Measurements from ENCODE around the gene ANKRD13B. TPM values are rescaled to one million over a fixed set of nuclear protein-coding genes. Genes with fewer than 3 reads are reported as not detected.
"Not testable (repeated sequence)": the region's sequence is repeated elsewhere in the genome, so short reads cannot be mapped to it uniquely, and the experiment has no call there.

ANKRD13B gene
- 10 to 100 TPM in 1 of 4 donors, 1 to 10 TPM in 3; 7.5 to 13.4 (median 9.3) TPM for polyA plus RNA-seq (ENCODE audit: insufficient read length in 4 of 4)

GRCh38 chr17:29592850-29593551 lies at the start of gene ANKRD13B:
Gene ANKRD13B (plus strand): TSS chr17:29593132. CDS start chr17:29593622, 490 bp downstream.
- no peak for DNase-seq (ENCODE audit: low read depth in 4 of 4, low spot score in 3 of 4)

GRCh38 chr17:29544066-29544465 lies 48.9 kb upstream of the ANKRD13B start:
- DNase-seq (ENCODE audit: low read depth in 4 of 4, low spot score in 3 of 4): no peak

GRCh38 chr17:29546085-29546484 lies 46.8 kb upstream of the ANKRD13B start:
- DNase-seq (ENCODE audit: low read depth in 4 of 4, low spot score in 3 of 4): no peak

GRCh38 chr17:29546830-29547229 lies 46.1 kb upstream of the ANKRD13B start:
- DNase-seq (ENCODE audit: low read depth in 4 of 4, low spot score in 3 of 4): no peak

- DNase-seq (ENCODE audit: low read depth in 4 of 4, low spot score in 3 of 4): no peak
These were observed 43.6 kb upstream of the ANKRD13B start for GRCh38 chr17:29549177-29549923.

GRCh38 chr17:29555840-29556239 lies 37.1 kb upstream of the ANKRD13B start:
- DNase-seq (ENCODE audit: low read depth in 4 of 4, low spot score in 3 of 4): no peak

GRCh38 chr17:29557085-29557738 lies 35.7 kb upstream of the ANKRD13B start:
- no peak for DNase-seq (ENCODE audit: low read depth in 4 of 4, low spot score in 3 of 4)

GRCh38 chr17:29557739-29558116 lies 35.2 kb upstream of the ANKRD13B start:
- DNase-seq (ENCODE audit: low read depth in 4 of 4, low spot score in 3 of 4): no peak

GRCh38 chr17:29558139-29558538 lies 34.8 kb upstream of the ANKRD13B start:
- not testable (repeated sequence) for DNase-seq (ENCODE audit: low read depth in 4 of 4, low spot score in 3 of 4)

- no peak for DNase-seq (ENCODE audit: low read depth in 4 of 4, low spot score in 3 of 4)
These were observed 33.3 kb upstream of the ANKRD13B start for GRCh38 chr17:29559640-29560039.

- DNase-seq (ENCODE audit: low read depth in 4 of 4, low spot score in 3 of 4): no peak
These were observed 32.6 kb upstream of the ANKRD13B start for GRCh38 chr17:29560316-29560715.

GRCh38 chr17:29561554-29562517 lies 31.1 kb upstream of the ANKRD13B start:
- DNase-seq (ENCODE audit: low read depth in 4 of 4, low spot score in 3 of 4): no peak

GRCh38 chr17:29562615-29563014 lies 30.3 kb upstream of the ANKRD13B start:
- DNase-seq (ENCODE audit: low read depth in 4 of 4, low spot score in 3 of 4): no peak

GRCh38 chr17:29563816-29564215 lies 29.1 kb upstream of the ANKRD13B start:
- DNase-seq (ENCODE audit: low read depth in 4 of 4, low spot score in 3 of 4): no peak

GRCh38 chr17:29565643-29566472 lies 27.1 kb upstream of the ANKRD13B start:
- no peak for DNase-seq (ENCODE audit: low read depth in 4 of 4, low spot score in 3 of 4)

GRCh38 chr17:29566473-29567303 lies 26.2 kb upstream of the ANKRD13B start, which contains the start of gene ABHD15:
Gene ABHD15 (minus strand): TSS chr17:29567037. CDS start chr17:29566966, 71 bp downstream.
- DNase-seq (ENCODE audit: low read depth in 4 of 4, low spot score in 3 of 4): peak in 1 of 4 donors; percentile 55

- DNase-seq (ENCODE audit: low read depth in 4 of 4, low spot score in 3 of 4): peak in 1 of 4 donors; percentile 25
These were observed 25.7 kb upstream of the ANKRD13B start for GRCh38 chr17:29567304-29567553.

- DNase-seq (ENCODE audit: low read depth in 4 of 4, low spot score in 3 of 4): peak in 1 of 4 donors; percentile 37
These were observed 25.2 kb upstream of the ANKRD13B start for GRCh38 chr17:29567554-29568330.

Measured in right renal pelvis (tissue), 4 donors.